ENCODE results near the gene P2RX7.

P2RX7 gene

GRCh38 chr12:121113057-121113456 is 19.6 kb upstream of the P2RX7 start:
- Histone ChIP-seq H3K9ac (ENCODE audit: low read length) (no peak overlapping the region), H3K36me3 (ENCODE audit: insufficient read depth, low read length) (no peaks in the 10 kb centered on the region), H4K20me1 (ENCODE audit: insufficient read depth, low read length) (no peaks in the 10 kb centered on the region), H3K4me2 (ENCODE audit: low read length) (no peak overlapping the region), H3K4me3 (ENCODE audit: low read depth, low read length, poor library complexity, severe bottlenecking) (no peak overlapping the region), H3K79me2 (ENCODE audit: insufficient read depth, low read length) (no peaks in the 10 kb centered on the region), H3K27ac (ENCODE audit: low read depth, low read length, poor library complexity, severe bottlenecking) (no peak overlapping the region), H3K9me2 (ENCODE audit: low read depth, low read length) (no peaks in the 10 kb centered on the region), H2AFZ (ENCODE audit: low read length) (no peak overlapping the region), H3K27me3 (ENCODE audit: insufficient read depth, low read length) (no peaks in the 10 kb centered on the region), H3F3A (ENCODE audit: insufficient read depth, low read length) (no peaks in the 10 kb centered on the region), H3K9me3 (ENCODE audit: low read length) (no peaks in the 10 kb centered on the region), H3K4me1 (ENCODE audit: insufficient read depth, low read length, severe bottlenecking) (no peaks in the 10 kb centered on the region)
- TF ChIP-seq, protein P1, sequence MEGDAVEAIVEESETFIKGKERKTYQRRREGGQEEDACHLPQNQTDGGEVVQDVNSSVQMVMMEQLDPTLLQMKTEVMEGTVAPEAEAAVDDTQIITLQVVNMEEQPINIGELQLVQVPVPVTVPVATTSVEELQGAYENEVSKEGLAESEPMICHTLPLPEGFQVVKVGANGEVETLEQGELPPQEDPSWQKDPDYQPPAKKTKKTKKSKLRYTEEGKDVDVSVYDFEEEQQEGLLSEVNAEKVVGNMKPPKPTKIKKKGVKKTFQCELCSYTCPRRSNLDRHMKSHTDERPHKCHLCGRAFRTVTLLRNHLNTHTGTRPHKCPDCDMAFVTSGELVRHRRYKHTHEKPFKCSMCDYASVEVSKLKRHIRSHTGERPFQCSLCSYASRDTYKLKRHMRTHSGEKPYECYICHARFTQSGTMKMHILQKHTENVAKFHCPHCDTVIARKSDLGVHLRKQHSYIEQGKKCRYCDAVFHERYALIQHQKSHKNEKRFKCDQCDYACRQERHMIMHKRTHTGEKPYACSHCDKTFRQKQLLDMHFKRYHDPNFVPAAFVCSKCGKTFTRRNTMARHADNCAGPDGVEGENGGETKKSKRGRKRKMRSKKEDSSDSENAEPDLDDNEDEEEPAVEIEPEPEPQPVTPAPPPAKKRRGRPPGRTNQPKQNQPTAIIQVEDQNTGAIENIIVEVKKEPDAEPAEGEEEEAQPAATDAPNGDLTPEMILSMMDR (IDR thresholded peaks at IDR 0.05; ENCODE audit: low read length), result no peak
- TF ChIP-seq EZH2 (IDR thresholded peaks at IDR 0.05; ENCODE audit: borderline replicate concordance, low read length), result no peak

- Histone ChIP-seq H3K9ac (ENCODE audit: low read length) (no peak overlapping the region), H3K9me3 (ENCODE audit: low read length) (no peaks in the 10 kb centered on the region), H3K36me3 (ENCODE audit: insufficient read depth, low read length) (no peaks in the 10 kb centered on the region), H3K4me3 (ENCODE audit: low read depth, low read length, poor library complexity, severe bottlenecking) (no peak overlapping the region), H3K4me2 (ENCODE audit: low read length) (no peak overlapping the region), H3F3A (ENCODE audit: insufficient read depth, low read length) (no peaks in the 10 kb centered on the region), H3K9me2 (ENCODE audit: low read depth, low read length) (no peaks in the 10 kb centered on the region), H4K20me1 (ENCODE audit: insufficient read depth, low read length) (no peaks in the 10 kb centered on the region), H3K4me1 (ENCODE audit: insufficient read depth, low read length, severe bottlenecking) (no peaks in the 10 kb centered on the region), H3K79me2 (ENCODE audit: insufficient read depth, low read length) (no peaks in the 10 kb centered on the region), H2AFZ (ENCODE audit: low read length) (no peak overlapping the region), H3K27ac (ENCODE audit: low read depth, low read length, poor library complexity, severe bottlenecking) (no peak overlapping the region), H3K27me3 (ENCODE audit: insufficient read depth, low read length) (no peaks in the 10 kb centered on the region)
- no peak for TF ChIP-seq EZH2 (IDR thresholded peaks at IDR 0.05; ENCODE audit: borderline replicate concordance, low read length)
- TF ChIP-seq, protein P1 (IDR thresholded peaks at IDR 0.05; ENCODE audit: low read length), result no peak
Observed at GRCh38 chr12:121114019-121114639, 18.5 kb upstream of the P2RX7 start.

- H3K4me2 ChIP-seq (ENCODE audit: low read length), result no peak overlapping the region
- H3K4me3 ChIP-seq (ENCODE audit: low read depth, low read length, poor library complexity, severe bottlenecking), result no peak overlapping the region
- H3K27me3 ChIP-seq (ENCODE audit: insufficient read depth, low read length), result no peaks in the 10 kb centered on the region
- H4K20me1 ChIP-seq (ENCODE audit: insufficient read depth, low read length), result no peaks in the 10 kb centered on the region
- no peak for TF ChIP-seq EZH2 (IDR thresholded peaks at IDR 0.05; ENCODE audit: borderline replicate concordance, low read length)
- TF ChIP-seq, protein P1 (IDR thresholded peaks at IDR 0.05; ENCODE audit: low read length), result no peak
- H3F3A ChIP-seq (ENCODE audit: insufficient read depth, low read length), result no peaks in the 10 kb centered on the region
- no peaks in the 10 kb centered on the region for H3K4me1 ChIP-seq (ENCODE audit: insufficient read depth, low read length, severe bottlenecking)
- H3K27ac ChIP-seq (ENCODE audit: low read depth, low read length, poor library complexity, severe bottlenecking), result no peak overlapping the region
- H3K79me2 ChIP-seq (ENCODE audit: insufficient read depth, low read length), result no peaks in the 10 kb centered on the region
- H3K9me2 ChIP-seq (ENCODE audit: low read depth, low read length), result no peaks in the 10 kb centered on the region
- H2AFZ ChIP-seq (ENCODE audit: low read length), result no peak overlapping the region
- H3K9me3 ChIP-seq (ENCODE audit: low read length), result no peaks in the 10 kb centered on the region
- H3K36me3 ChIP-seq (ENCODE audit: insufficient read depth, low read length), result no peaks in the 10 kb centered on the region
- no peak overlapping the region for H3K9ac ChIP-seq (ENCODE audit: low read length)
Observed at GRCh38 chr12:121114806-121115205, 17.9 kb upstream of the P2RX7 start.

All from OCI-LY1 (cell line).